ENCODE measurements around the gene ACTL6B. TPM values are rescaled to one million over a fixed set of nuclear protein-coding genes. Genes with fewer than 3 reads are reported as not detected.
A peak's percentile ranks its signal among the peaks of the same experiment; 100 is the strongest.
"Not testable (repeated sequence)": the region's sequence is repeated elsewhere in the genome, so short reads cannot be mapped to it uniquely, and the experiment has no call there.

ACTL6B gene
- total RNA-seq (not detected), polyA plus RNA-seq (not detected)

DNA sequence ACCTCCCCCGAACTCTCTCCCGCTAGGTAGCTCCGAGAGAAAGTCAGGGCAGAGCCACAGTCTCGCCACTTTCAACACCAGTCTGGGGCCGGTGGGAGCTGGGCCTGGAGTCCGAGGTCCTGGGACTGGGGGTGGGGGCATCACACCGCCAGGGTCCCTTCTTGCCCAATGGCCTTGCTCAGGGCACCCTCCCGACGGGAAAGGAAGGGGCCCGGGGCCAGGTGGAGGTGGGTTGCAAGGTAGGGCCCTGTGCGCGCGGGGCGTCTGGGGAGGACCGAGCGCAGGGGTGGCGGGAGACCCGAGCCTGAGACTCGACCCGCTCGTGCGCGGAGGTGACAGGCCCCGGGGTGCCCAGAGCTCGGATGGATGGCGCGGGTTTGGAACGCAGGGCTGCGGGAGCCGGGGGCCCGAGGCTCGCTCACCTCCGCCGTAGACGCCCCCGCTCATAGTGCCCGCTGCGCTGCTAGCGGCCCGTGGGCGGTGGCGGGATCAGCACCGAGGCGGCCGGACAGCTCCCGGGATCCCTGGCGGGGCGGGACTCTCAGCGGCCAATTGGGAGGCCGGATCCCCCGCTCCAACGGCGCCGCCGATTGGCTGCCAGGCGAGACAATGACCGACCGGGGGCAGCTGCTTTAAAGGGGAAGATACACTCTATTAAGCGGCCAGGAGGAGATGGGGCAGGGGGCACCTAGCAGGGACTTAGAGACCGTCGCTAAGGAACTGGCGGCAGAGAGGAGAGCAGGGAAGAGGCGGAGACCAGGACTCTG is at the start of gene ACTL6B:
Gene ACTL6B, minus strand, starts transcription at position 541 of the 767 bp plus-strand sequence. Its CDS starts 94 bp downstream, at position 447.
- H3K4me3 ChIP-seq (ENCODE audit: low read depth in 1 of 3, low read length in 3 of 3) = no peak within 1 kb of the TSS
- H3K27me3 ChIP-seq (ENCODE audit: control insufficient read depth in 4 of 4, insufficient read depth in 4 of 4, low read length in 3 of 4) = peaks cover 0 to 5% (median 1%) of the 10 kb centered on the region in 4 donors
- 16% methylated on average over 63 of the region's 63 CpGs for WGBS

DNA sequence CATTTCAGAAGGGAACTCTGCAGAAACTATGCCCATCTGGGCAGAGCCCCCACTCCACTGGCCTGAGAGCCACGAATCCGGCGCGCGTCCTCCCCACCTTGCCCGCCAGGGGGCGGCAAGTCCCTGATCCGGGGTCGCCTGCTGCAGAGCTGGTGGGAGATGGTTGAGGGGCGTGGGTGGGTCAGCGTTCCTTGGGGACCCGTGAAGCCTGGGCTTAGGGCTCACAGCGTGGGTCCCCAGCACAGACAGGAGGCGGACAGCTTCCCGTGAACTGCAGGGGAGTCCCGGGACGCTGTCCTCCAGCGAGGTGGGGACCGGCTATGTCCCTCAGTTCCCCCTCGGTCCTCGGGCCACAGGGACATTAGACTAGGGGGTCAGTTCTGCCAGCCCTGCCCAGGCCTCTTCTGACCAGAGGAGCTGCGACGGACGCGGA is 49.1 kb upstream of the ACTL6B start:
- Histone ChIP-seq H3K9me3 (ENCODE audit: control insufficient read depth in 4 of 4, low read length in 3 of 4) (no peaks in the 10 kb centered on the region), H3K27ac (ENCODE audit: low read depth in 1 of 2, low read length in 2 of 2) (peak overlapping the region; percentile 89 to 96), H3K9ac (ENCODE audit: low read depth in 1 of 2, low read length in 2 of 2) (peak overlapping the region; percentile 9 to 70), H3K36me3 (ENCODE audit: control insufficient read depth in 4 of 4, insufficient read depth in 3 of 4, low read depth in 1 of 4, low read length in 3 of 4) (no peaks in the 10 kb centered on the region), H3K4me3 (ENCODE audit: low read depth in 1 of 3, low read length in 3 of 3) (peak overlapping the region; percentile 66 to 93 (median 79)), H3K27me3 (ENCODE audit: control insufficient read depth in 4 of 4, insufficient read depth in 4 of 4, low read length in 3 of 4) (no peaks in the 10 kb centered on the region), H3K4me1 (ENCODE audit: control insufficient read depth in 4 of 4, insufficient read depth in 4 of 4, low read length in 3 of 4) (peaks cover 3 to 31% (median 16%) of the 10 kb centered on the region in 4 donors)
- peak; percentile 89 for DNase-seq (ENCODE audit: low spot score)
- peak; percentile 81 to 89 for TF ChIP-seq RAD21 (IDR thresholded peaks at IDR 0.05)
- TF ChIP-seq, protein P1, sequence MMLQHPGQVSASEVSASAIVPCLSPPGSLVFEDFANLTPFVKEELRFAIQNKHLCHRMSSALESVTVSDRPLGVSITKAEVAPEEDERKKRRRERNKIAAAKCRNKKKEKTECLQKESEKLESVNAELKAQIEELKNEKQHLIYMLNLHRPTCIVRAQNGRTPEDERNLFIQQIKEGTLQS (IDR thresholded peaks at IDR 0.05) = no peak
- no peak for TF ChIP-seq EGR1 (IDR thresholded peaks at IDR 0.05; ENCODE audit: low read depth in 2 of 2)
- TF ChIP-seq NR2F2 (IDR thresholded peaks at IDR 0.05) = no peak
- TF ChIP-seq, protein P2, sequence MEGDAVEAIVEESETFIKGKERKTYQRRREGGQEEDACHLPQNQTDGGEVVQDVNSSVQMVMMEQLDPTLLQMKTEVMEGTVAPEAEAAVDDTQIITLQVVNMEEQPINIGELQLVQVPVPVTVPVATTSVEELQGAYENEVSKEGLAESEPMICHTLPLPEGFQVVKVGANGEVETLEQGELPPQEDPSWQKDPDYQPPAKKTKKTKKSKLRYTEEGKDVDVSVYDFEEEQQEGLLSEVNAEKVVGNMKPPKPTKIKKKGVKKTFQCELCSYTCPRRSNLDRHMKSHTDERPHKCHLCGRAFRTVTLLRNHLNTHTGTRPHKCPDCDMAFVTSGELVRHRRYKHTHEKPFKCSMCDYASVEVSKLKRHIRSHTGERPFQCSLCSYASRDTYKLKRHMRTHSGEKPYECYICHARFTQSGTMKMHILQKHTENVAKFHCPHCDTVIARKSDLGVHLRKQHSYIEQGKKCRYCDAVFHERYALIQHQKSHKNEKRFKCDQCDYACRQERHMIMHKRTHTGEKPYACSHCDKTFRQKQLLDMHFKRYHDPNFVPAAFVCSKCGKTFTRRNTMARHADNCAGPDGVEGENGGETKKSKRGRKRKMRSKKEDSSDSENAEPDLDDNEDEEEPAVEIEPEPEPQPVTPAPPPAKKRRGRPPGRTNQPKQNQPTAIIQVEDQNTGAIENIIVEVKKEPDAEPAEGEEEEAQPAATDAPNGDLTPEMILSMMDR (IDR thresholded peaks at IDR 0.05; ENCODE audit: low read depth, low read length, missing input control) = peak; percentile 78
- WGBS = under 1% methylated on average over 25 of the region's 25 CpGs

More for the DNA sequence above, at the start of gene ACTL6B:
- Histone ChIP-seq H3K4me1 (ENCODE audit: control insufficient read depth in 4 of 4, insufficient read depth in 4 of 4, low read length in 3 of 4) (peaks cover 0 to 4% (median 0%) of the 10 kb centered on the region in 4 donors), H3K27ac (ENCODE audit: low read depth in 1 of 2, low read length in 2 of 2) (no peak within 1 kb of the TSS), H3K9me3 (ENCODE audit: control insufficient read depth in 4 of 4, low read length in 3 of 4) (no peaks in the 10 kb centered on the region), H3K9ac (ENCODE audit: low read depth in 1 of 2, low read length in 2 of 2) (no peak within 1 kb of the TSS), H3K36me3 (ENCODE audit: control insufficient read depth in 4 of 4, insufficient read depth in 3 of 4, low read depth in 1 of 4, low read length in 3 of 4) (no peaks in the 10 kb centered on the region)
- DNase-seq (ENCODE audit: low spot score) = peak; percentile 82
- TF ChIP-seq, protein P3, sequence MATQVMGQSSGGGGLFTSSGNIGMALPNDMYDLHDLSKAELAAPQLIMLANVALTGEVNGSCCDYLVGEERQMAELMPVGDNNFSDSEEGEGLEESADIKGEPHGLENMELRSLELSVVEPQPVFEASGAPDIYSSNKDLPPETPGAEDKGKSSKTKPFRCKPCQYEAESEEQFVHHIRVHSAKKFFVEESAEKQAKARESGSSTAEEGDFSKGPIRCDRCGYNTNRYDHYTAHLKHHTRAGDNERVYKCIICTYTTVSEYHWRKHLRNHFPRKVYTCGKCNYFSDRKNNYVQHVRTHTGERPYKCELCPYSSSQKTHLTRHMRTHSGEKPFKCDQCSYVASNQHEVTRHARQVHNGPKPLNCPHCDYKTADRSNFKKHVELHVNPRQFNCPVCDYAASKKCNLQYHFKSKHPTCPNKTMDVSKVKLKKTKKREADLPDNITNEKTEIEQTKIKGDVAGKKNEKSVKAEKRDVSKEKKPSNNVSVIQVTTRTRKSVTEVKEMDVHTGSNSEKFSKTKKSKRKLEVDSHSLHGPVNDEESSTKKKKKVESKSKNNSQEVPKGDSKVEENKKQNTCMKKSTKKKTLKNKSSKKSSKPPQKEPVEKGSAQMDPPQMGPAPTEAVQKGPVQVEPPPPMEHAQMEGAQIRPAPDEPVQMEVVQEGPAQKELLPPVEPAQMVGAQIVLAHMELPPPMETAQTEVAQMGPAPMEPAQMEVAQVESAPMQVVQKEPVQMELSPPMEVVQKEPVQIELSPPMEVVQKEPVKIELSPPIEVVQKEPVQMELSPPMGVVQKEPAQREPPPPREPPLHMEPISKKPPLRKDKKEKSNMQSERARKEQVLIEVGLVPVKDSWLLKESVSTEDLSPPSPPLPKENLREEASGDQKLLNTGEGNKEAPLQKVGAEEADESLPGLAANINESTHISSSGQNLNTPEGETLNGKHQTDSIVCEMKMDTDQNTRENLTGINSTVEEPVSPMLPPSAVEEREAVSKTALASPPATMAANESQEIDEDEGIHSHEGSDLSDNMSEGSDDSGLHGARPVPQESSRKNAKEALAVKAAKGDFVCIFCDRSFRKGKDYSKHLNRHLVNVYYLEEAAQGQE (IDR thresholded peaks at IDR 0.05) = peak; percentile 99
- TF ChIP-seq EGR1 (IDR thresholded peaks at IDR 0.05; ENCODE audit: low read depth in 2 of 2) = peak in 1 of 2 donors; percentile 42
- no peak for TF ChIP-seq TAF1 (conservative IDR thresholded peaks at IDR 0.05)

DNA sequence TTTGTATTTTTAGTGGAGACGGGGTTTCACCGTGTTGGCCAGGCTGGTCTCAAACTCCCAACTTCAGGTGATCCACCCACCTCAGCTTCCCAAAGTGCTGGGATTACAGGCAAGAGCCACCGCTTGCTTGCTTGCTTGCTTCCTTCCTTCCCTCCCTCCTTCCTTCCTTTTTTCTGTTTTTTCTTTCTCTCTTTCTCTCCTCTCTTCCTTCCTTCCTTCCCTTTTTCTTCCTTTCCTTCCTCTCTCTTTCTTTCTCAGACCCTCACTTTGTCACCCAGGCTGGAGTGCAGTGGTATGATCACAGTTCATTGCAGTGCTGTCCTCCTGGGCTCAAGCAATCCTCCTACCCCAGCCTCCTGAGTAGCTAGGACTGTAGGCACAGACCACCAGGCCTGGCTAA is 44.8 kb upstream of the ACTL6B start:
- WGBS = 75% methylated on average over 3 of the region's 3 CpGs
- not testable (repeated sequence) for H3K27ac ChIP-seq (ENCODE audit: low read depth in 1 of 2, low read length in 2 of 2); H3K27me3 ChIP-seq (ENCODE audit: control insufficient read depth in 4 of 4, insufficient read depth in 4 of 4, low read length in 3 of 4); H3K4me3 ChIP-seq (ENCODE audit: low read depth in 1 of 3, low read length in 3 of 3); H3K36me3 ChIP-seq (ENCODE audit: control insufficient read depth in 4 of 4, insufficient read depth in 3 of 4, low read depth in 1 of 4, low read length in 3 of 4); H3K9ac ChIP-seq (ENCODE audit: low read depth in 1 of 2, low read length in 2 of 2); H3K4me1 ChIP-seq (ENCODE audit: control insufficient read depth in 4 of 4, insufficient read depth in 4 of 4, low read length in 3 of 4); H3K9me3 ChIP-seq (ENCODE audit: control insufficient read depth in 4 of 4, low read length in 3 of 4); DNase-seq (ENCODE audit: low spot score)

All from liver (tissue), 9 donors.